ENCODE data around the gene ACP7. TPM values are rescaled to one million over a fixed set of nuclear protein-coding genes. Genes with fewer than 3 reads are reported as not detected.
"Not testable (repeated sequence)": the region's sequence is repeated elsewhere in the genome, so short reads cannot be mapped to it uniquely, and the experiment has no call there.

ACP7 gene
- total and polyA plus RNA-seq, 10 of the 15 experiments (the other 5 are each of a cell fraction or from before 2014, with no cell fraction given): not detected

DNA sequence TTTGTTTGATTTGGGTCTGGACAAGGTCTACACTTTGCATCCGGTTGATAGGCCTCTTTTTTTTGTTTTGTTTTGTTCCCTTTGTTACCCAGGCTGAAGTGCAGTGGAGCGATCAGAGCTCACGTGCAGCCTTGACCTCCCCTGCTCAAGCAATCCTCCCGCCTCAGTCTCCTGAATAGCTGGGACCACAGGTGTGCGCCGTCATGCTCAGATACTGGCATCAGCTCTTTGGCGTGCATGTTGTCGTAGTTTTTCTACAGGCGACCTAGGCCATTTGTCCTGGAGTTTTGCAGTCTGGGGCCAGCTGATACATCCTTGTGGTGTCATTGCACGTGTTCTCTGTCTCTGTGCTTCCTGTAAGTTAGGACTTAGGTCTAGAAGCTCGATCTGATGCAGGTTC lies 57.8 kb downstream of the ACP7 start:
- TF ChIP-seq TAF1 (IDR thresholded peaks at IDR 0.05; ENCODE audit: borderline replicate concordance, low read depth, low read length) (no peak), BHLHE40 (IDR thresholded peaks at IDR 0.05; ENCODE audit: borderline replicate concordance in 1 of 2, low read depth in 2 of 2, low read length in 1 of 2) (peak in 1 of 2 experiments; percentile 19; a peak in 1 of 4 replicates)
- Histone ChIP-seq H4K20me1 (ENCODE audit: control insufficient read depth, insufficient read depth) (no peaks in the 10 kb centered on the region), H3K4me2 (ENCODE audit: control insufficient read depth, insufficient read depth) (no peak overlapping the region), H3K4me3 (no peak overlapping the region), H3K9ac (ENCODE audit: control insufficient read depth, insufficient read depth, low read length) (no peak overlapping the region), H3K9me3 (replicated peaks; ENCODE audit: control insufficient read depth, insufficient read depth, low read length) (no peaks in the 10 kb centered on the region), H3K4me1 (ENCODE audit: control insufficient read depth, insufficient read depth, low read length) (0 out of 2 replicates have a peak, but pooled peaks cover 4% of the 10 kb centered on the region), H3K27me3 (replicated peaks in 1 of 2; ENCODE audit: control insufficient read depth in 2 of 2, insufficient read depth in 2 of 2, low read length in 1 of 2) (no peaks in the 10 kb centered on the region), H2AFZ (ENCODE audit: control insufficient read depth, low read depth, low read length) (no peak overlapping the region), H3K79me2 (ENCODE audit: control insufficient read depth, insufficient read depth, low read length) (no peaks in the 10 kb centered on the region), H3K27ac (ENCODE audit: control insufficient read depth, insufficient read depth) (no peak overlapping the region), H3K36me3 (ENCODE audit: control insufficient read depth in 2 of 2, insufficient read depth in 2 of 2, low read length in 1 of 2) (no peaks in the 10 kb centered on the region; a peak in 1 of 4 replicates)
- POLR2A ChIA-PET: no interaction called here
- DNase-seq (ENCODE audit: low read depth, low spot score) (no peak), ATAC-seq (no peak), FAIRE-seq (no peak)
- intact Hi-C loops (cut with micrococcal nuclease; ENCODE audit: unreplicated experiment) (no loop called here), in situ Hi-C loops (cut with MboI) (no loop called here)
- SMC1A ChIA-PET (ENCODE audit: uncharacterized antibody, unreplicated experiment): no interaction called here
- BruUV-seq (replicated peaks): no TSS peak
- CTCF ChIA-PET: no interaction called here
- RAD21 ChIA-PET (ENCODE audit: unreplicated experiment): no interaction called here
- WGBS (ENCODE audit: insufficient coverage, insufficient replicate concordance, low lambda C conversion rate, missing lambda C conversion rate): 80% methylated on average over 11 of the region's 11 CpGs

DNA sequence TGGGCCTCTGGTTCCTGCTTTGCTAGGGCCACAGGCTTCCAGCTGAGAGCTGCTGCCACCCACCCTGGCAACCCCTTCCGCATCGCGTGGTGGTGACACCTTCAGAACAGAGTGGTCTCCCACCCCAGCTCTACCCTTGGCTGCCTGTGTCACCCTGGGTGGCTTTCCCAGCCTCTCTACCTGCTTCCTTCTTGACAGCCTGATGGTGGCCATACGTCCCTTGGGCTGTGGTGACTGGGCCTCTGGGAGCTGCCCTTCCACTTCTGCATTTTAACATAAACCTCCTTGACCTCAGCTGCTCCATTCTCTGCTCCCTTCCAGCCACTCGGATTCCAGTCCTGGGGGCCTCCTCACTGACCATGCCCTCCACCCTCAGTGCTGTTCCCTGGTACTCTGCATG lies 58.5 kb downstream of the ACP7 start:
- no peak overlapping the region for H3K4me2 ChIP-seq (ENCODE audit: control insufficient read depth, insufficient read depth)
- 0 out of 2 replicates have a peak, but pooled peaks cover 4% of the 10 kb centered on the region for H3K4me1 ChIP-seq (ENCODE audit: control insufficient read depth, insufficient read depth, low read length)
- ChIA-PET RAD21 (ENCODE audit: unreplicated experiment) (no interaction called here), SMC1A (ENCODE audit: uncharacterized antibody, unreplicated experiment) (no interaction called here), POLR2A (interaction anchor here (0.6 kb wide), 1 partner anchor 11 kb away, joined by 4 read pairs; no protein-coding TSS in a partner anchor), CTCF (no interaction called here)
- no TSS peak for BruUV-seq (replicated peaks)
- no peaks in the 10 kb centered on the region for H3K27me3 ChIP-seq (replicated peaks in 1 of 2; ENCODE audit: control insufficient read depth in 2 of 2, insufficient read depth in 2 of 2, low read length in 1 of 2)
- in situ Hi-C loops (cut with MboI) (no loop called here), intact Hi-C loops (cut with micrococcal nuclease; ENCODE audit: unreplicated experiment) (no loop called here)
- H3K79me2 ChIP-seq (ENCODE audit: control insufficient read depth, insufficient read depth, low read length): no peaks in the 10 kb centered on the region
- no peak for FAIRE-seq
- no peak overlapping the region for H2AFZ ChIP-seq (ENCODE audit: control insufficient read depth, low read depth, low read length)
- H3K4me3 ChIP-seq: no peak overlapping the region
- no peak for TF ChIP-seq IKZF2 (IDR thresholded peaks at IDR 0.05)
- peak; percentile 35; the same call in 1 of the 2 replicates for TF ChIP-seq SPI1 (IDR thresholded peaks at IDR 0.05; ENCODE audit: borderline replicate concordance, insufficient read depth, low read depth, low read length)
- H3K27ac ChIP-seq (ENCODE audit: control insufficient read depth, insufficient read depth): no peak overlapping the region
- H3K9ac ChIP-seq (ENCODE audit: control insufficient read depth, insufficient read depth, low read length): no peak overlapping the region
- H4K20me1 ChIP-seq (ENCODE audit: control insufficient read depth, insufficient read depth): no peaks in the 10 kb centered on the region
- DNase-seq (ENCODE audit: low read depth, low spot score): no peak
- H3K9me3 ChIP-seq (replicated peaks; ENCODE audit: control insufficient read depth, insufficient read depth, low read length): no peaks in the 10 kb centered on the region
- WGBS (ENCODE audit: insufficient coverage, insufficient replicate concordance, low lambda C conversion rate, missing lambda C conversion rate): 79% methylated on average over 5 of the region's 5 CpGs
- H3K36me3 ChIP-seq (ENCODE audit: control insufficient read depth in 2 of 2, insufficient read depth in 2 of 2, low read length in 1 of 2): no peaks in the 10 kb centered on the region; a peak in 1 of 4 replicates
- ATAC-seq: no peak; the same call in 2 of the 3 replicates

DNA sequence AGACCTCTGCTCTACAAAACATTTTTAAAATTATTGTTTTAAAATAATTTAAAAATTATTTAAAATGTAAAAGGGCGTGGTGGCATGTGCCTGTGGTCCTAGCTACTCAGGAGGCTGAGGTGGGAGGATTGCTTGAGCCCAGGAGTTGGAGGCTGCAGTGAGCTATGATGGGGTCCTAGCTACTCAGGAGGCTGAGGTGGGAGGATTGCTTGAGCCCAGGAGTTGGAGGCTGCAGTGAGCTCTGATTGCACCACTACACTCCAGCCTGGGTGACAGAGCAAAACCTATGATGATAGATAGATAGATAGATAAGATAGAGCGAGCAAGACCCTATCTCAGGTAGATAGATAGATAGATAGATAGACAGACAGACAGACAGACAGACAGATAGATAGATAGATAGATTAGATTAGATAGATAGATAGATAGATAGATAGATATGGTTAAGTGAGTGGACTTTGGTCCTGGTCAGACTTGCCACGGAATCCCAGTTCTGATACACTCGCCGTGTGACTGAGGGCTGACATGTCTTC lies 59.7 kb downstream of the ACP7 start:
- H3K27ac ChIP-seq (ENCODE audit: control insufficient read depth, insufficient read depth); H4K20me1 ChIP-seq (ENCODE audit: control insufficient read depth, insufficient read depth); H3K36me3 ChIP-seq (ENCODE audit: control insufficient read depth in 2 of 2, insufficient read depth in 2 of 2, low read length in 1 of 2); H3K9ac ChIP-seq (ENCODE audit: control insufficient read depth, insufficient read depth, low read length); BruUV-seq (replicated peaks); H3K27me3 ChIP-seq (replicated peaks in 1 of 2; ENCODE audit: control insufficient read depth in 2 of 2, insufficient read depth in 2 of 2, low read length in 1 of 2); H2AFZ ChIP-seq (ENCODE audit: control insufficient read depth, low read depth, low read length); FAIRE-seq; CTCF ChIA-PET; SMC1A ChIA-PET (ENCODE audit: uncharacterized antibody, unreplicated experiment); H3K4me3 ChIP-seq; H3K9me3 ChIP-seq (replicated peaks; ENCODE audit: control insufficient read depth, insufficient read depth, low read length); H3K4me2 ChIP-seq (ENCODE audit: control insufficient read depth, insufficient read depth); ATAC-seq; intact Hi-C loops (cut with micrococcal nuclease; ENCODE audit: unreplicated experiment); H3K4me1 ChIP-seq (ENCODE audit: control insufficient read depth, insufficient read depth, low read length); RAD21 ChIA-PET (ENCODE audit: unreplicated experiment); in situ Hi-C loops (cut with MboI); H3K79me2 ChIP-seq (ENCODE audit: control insufficient read depth, insufficient read depth, low read length); DNase-seq (ENCODE audit: low read depth, low spot score): not testable (repeated sequence)
- 83% methylated on average over 5 of the region's 5 CpGs for WGBS (ENCODE audit: insufficient coverage, insufficient replicate concordance, low lambda C conversion rate, missing lambda C conversion rate)
- POLR2A ChIA-PET: interaction anchor here (0.7 kb wide), 1 partner anchor 423 kb away, joined by 5 read pairs; no protein-coding TSS in a partner anchor
